Skin epidermis (tissue), 12 donors: ENCODE measurements around the gene ITLN2.
"Not testable (repeated sequence)": the region's sequence is repeated elsewhere in the genome, so short reads cannot be mapped to it uniquely, and the experiment has no call there.

Experiments used
- H3K27ac ChIP-seq, 21 experiments: fragments of 200-600 bp; sonication (generic) in 11 of 21; one replicate each; pipeline ENCODE4 v1.5.0; 2020; ENCODE audit warnings: mild to moderate bottlenecking in 3 of 21, inconsistent platforms in 2 of 21, moderate library complexity in 2 of 21
- H3K4me3 ChIP-seq, 7 experiments: fragments of 200-600 bp; sonication (generic) in 2 of 7; one replicate each; pipeline ENCODE4 v1.5.0; 2020; ENCODE audit warnings: inconsistent platforms in 2 of 7, mild to moderate bottlenecking in 2 of 7, moderate library complexity in 1 of 7

Gene ITLN2

DNA sequence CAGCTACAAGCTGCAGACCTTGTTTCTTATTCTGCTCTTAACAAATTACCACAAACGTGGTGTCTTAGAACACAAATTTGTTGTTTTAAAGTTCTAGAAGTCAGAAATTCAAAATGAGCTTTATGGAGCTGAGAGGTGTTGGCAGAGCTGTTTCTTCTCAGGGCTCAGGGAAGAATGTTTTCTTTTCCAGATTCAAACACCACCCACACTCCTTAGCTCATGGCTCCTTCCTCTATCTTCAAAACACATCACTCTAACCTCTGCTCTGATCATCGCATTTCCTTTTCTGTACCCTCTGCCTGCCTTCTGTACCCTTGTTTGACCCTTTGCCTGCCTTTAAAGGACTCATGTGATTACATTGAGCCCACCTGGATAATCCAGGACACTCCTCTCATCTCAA, 42.7 kb downstream of the ITLN2 start:
- no peak overlapping the region for H3K4me3 ChIP-seq
- no peak overlapping the region for H3K27ac ChIP-seq

DNA sequence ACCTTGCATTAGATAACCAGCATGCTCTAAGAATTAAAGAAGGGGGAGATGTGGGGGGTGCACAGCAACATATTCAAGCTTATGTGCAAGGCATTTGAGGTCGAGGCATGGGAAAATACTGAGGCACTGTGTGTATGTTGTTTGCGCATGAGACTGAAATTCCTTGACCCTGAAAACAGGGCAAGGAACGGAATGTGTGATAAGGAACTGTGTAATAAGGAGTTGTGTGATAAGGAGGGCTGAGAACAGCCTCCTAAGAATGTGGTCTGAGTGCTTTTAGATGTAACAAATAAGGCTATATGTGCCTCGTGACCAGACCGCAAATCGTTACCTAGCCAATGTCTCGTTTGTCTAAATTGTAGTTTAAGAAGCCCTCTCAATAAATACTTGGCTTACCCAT, 43.2 kb downstream of the ITLN2 start:
- Histone ChIP-seq H3K4me3 (no peak overlapping the region), H3K27ac (no peak overlapping the region)

DNA sequence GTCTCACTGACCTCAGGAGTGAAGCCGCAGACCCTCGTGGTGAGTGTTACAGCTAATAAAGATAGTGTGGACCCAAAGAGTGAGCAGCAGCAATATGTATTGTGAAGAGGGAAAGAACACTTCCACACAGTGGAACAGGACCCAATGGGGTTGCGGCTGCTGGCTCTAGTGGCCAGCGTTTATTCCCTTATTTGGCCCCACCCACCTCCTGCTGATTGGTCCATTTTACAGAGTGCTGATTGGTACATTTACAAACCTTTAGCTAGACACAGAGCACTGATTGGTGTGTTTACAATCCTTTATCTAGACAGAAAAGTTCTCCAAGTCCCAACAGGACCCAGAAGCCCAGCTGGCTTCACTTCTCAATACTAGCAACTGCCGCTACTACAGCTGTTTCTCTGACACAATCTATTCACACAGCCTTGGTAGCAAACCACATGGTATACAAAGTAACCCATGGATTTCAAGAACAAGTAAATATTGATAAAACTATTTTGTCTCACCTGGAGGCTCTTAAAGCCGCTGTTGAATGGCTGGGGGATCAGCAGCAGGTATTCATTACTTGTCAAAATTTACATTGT, 44.3 kb downstream of the ITLN2 start:
- no peak overlapping the region for H3K27ac ChIP-seq
- no peak overlapping the region for H3K4me3 ChIP-seq

DNA sequence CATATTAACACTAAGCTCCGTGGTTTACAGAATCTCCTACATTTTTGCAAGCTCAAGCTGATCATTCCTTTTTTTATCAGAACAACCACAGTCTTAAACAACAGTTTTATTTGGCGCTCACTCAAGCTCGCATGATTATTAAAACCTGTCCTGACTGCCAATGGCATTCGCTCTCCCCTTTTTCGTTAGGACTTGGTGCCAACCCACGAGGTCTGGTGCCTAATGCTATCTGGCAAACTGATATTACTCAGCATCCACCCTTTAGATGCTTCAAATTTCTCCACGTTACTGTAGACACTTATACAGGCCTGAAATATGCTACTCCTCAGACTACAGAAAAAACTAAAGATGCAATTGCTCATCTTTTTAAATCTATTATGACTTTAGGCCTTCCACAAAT, 46.6 kb downstream of the ITLN2 start:
- Histone ChIP-seq H3K4me3 (no peak overlapping the region), H3K27ac (no peak overlapping the region)

DNA sequence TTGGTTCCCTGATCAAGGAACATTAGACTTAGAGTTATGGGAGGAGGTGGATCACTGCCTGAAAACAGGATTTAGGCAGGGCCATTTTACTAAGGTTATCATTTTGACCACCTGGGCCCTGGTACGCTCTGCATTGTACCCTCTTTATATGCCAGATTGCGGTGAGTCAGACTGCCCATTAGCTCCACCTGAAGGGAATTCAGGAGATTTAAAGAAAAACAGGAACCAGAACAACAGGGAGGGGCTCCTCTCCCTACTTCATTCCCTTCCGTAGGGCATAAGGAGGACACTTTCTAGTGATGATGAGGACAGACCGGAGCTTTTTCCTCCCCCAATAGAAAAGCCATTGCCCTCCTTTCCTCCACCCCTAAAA, 49.0 kb downstream of the ITLN2 start:
- H3K4me3 ChIP-seq: no peak overlapping the region
- H3K27ac ChIP-seq: no peak overlapping the region

DNA sequence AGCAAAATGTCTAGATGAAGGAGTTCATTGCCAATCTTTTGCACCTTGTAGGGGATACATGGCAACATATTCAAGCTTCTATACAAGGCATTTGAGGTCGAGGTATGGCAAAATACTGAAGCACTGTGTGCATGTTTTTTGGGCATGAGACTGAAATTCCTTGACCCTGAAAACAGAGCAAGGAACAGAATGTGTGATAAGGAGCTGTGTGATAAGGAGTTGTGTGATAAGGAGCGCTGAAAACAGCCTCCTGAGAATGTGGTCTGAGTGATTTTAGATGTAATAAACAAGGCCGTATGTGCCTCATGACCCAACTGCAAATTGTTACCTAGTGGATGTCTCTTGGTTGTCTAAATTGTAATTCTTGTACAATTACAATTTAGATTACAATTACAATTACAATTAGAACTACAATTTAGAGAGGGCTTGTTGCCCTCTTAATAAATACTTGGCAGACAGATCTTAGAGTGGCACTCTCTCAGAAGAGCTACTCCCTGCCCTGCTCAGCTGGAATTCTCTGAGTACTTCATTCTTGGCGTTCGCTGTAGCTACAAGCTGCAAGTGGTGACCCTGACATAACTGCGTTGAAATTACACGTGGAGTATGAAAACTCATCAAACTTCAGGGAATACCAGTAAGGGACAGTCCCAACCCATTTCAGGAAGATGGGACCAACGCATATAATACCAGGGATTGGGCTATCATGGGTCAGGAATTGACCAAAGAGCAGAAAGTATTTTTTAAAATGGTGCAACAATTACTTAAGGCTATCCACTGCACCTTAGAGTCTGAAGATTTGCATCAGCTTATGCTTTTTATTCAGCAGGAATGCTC, 49.6 kb downstream of the ITLN2 start:
- Histone ChIP-seq H3K4me3 (no peak overlapping the region), H3K27ac (no peak overlapping the region)

DNA sequence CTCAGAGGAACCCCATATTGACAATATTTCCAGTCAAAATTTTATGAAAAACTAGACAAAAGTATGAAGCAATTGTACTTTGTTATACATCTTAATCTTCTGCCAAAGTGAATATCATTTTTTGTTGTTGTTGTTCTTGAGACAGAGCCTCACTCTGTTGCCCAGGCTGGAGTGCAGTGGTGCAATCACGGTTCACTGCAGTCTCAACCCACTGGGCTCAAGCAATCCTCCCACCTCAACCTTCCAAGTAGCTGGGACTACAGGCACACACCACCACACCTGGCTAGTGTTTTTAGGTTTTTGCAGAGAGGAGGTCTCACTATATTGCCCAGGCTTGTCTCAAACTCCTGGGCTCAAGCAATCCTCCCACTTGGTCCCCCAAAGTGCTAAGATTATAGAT, 52.4 kb downstream of the ITLN2 start:
- not testable (repeated sequence) for H3K27ac ChIP-seq, H3K4me3 ChIP-seq

DNA sequence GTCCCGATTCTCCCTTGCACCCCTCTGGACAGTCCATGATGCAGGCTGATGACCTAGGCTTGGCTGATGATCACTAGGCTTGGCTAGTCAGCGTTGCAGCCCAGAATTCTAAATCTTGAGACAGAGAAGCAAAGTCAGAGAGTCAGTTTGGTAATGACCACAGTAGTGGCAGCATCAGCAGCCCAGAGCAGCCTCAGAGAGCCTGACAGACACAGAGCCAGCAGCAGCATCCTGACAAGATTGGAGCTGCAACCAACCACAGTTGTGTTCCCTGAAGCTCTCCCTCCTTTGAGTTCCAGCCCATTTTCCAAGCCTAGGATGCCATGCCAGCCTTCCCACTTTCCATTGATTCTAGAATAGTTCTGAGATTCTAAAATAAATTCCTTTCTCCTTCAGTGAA, 52.8 kb downstream of the ITLN2 start:
- Histone ChIP-seq H3K4me3 (no peak overlapping the region), H3K27ac (no peak overlapping the region)

DNA sequence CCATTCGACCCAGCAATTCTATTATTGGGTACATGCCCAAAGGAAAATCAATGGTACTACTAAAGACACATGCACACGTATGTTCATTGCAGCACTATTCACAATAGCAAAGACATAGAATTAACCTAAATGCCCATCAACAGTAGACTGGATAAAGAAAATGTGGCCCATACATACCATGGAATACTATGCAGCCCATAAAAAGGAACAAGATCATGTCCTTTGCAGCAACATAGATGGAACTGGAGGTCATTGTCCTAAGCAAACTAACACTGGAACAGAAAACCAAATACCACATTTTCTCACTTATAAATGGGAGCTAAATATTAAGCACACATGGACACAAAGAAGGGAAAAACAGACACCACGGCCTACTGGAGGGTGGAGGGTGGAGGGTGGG, 53.9 kb downstream of the ITLN2 start:
- H3K4me3 ChIP-seq, H3K27ac ChIP-seq: not testable (repeated sequence)
